Fibroblast of mammary gland (primary cell): ENCODE measurements around the gene PPP4R1.
A peak's percentile ranks its signal among the peaks of the same experiment; 100 is the strongest.

Source experiments
- DNase-seq: peaks from one replicate; pipeline ENCODE4 v3.0.0-alpha.2; 2010; ENCODE audit warnings: low read depth
- H3K4me3 ChIP-seq: 2 replicates; pipeline ENCODE4 v1.5.1; 2011; ENCODE audit warnings: low read depth, mild to moderate bottlenecking, low read length, moderate library complexity; ENCODE audit not compliant: control insufficient read depth
- TF ChIP-seq, protein P1 (sequence below): conservative IDR thresholded peaks from 2 replicates; pipeline ENCODE4 v1.5.1; 2011; ENCODE audit warnings: low read depth, low read length, inconsistent platforms; ENCODE audit not compliant: control insufficient read depth, insufficient read depth

Gene PPP4R1

DNA sequence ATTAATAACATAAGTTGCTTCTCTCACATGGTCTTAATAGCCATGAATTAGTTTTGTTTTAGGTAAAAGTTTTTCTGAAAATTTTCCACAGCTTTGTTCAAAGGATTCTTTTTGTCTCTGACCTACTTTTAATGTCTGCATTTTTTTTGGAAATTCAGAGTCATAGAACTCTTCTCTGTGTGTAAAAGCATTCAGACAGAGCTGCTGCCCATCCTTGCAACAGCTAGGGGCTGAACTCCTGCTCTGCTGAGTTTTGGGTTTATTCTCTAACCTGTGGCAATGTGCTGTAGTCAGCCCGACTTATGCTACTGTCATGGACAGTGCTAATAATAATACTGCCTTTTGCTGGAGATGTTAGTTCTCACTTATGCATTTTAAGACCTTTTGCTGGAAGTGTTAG lies 95.0 kb downstream of the PPP4R1 start:
- TF ChIP-seq, protein P1, sequence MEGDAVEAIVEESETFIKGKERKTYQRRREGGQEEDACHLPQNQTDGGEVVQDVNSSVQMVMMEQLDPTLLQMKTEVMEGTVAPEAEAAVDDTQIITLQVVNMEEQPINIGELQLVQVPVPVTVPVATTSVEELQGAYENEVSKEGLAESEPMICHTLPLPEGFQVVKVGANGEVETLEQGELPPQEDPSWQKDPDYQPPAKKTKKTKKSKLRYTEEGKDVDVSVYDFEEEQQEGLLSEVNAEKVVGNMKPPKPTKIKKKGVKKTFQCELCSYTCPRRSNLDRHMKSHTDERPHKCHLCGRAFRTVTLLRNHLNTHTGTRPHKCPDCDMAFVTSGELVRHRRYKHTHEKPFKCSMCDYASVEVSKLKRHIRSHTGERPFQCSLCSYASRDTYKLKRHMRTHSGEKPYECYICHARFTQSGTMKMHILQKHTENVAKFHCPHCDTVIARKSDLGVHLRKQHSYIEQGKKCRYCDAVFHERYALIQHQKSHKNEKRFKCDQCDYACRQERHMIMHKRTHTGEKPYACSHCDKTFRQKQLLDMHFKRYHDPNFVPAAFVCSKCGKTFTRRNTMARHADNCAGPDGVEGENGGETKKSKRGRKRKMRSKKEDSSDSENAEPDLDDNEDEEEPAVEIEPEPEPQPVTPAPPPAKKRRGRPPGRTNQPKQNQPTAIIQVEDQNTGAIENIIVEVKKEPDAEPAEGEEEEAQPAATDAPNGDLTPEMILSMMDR = no peak
- DNase-seq = no peak

DNA sequence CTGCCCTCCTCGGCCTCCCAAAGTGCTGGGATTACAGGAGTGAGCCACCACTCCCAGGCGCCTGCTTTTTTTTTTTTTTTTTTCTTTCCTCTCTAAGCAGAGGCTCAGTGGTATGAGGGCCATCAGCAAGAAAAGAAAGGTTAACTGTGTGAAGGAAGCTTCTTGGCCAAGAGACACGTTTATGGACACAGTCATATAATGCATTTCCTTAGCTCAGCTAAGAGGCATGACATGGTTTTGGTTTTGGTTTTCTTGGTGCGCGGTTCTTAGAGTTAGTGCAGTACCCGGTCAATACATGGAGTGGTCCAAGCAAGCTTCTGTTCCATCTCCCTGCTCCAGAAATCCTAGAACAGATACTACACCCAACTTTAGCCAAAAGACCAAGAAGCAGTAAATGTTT lies 96.5 kb downstream of the PPP4R1 start:
- DNase-seq = no peak

More for the DNA sequence above, 95.0 kb downstream of the PPP4R1 start:
- H3K4me3 ChIP-seq = no peak overlapping the region

DNA sequence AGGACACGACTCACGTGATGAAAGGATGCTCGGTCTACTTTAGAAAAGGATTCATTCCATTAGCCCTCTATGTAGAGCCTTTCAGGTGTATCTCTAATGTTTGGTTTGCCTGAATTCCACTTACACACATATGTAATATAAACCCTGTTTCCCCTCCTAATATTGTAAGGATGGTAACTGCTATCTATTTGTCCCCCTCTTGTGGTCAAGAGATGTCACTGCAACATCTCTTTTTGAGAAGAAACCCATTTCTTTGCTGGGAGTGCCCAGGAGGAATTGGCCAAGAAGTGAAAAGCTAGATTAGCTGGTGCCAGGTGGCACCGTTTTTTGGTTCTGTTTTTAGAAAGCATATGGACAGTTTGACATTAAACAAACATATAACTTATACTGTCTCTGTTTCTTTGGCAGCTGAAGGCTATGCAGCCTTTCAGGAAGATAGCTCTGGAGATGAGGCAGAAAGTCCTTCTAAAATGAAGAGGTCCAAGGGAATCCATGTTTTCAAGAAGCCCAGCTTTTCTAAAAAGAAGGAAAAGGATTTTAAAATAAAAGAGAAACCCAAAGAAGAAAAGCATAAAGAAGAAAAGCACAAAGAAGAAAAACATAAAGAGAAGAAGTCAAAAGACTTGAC lies 97.8 kb downstream of the PPP4R1 start:
- TF ChIP-seq, protein P1 = peak; percentile 97
- H3K4me3 ChIP-seq = no peak overlapping the region
- DNase-seq = peak; percentile 59

More for the DNA sequence above, 96.5 kb downstream of the PPP4R1 start:
- no peak overlapping the region for H3K4me3 ChIP-seq
- TF ChIP-seq, protein P1 = no peak

DNA sequence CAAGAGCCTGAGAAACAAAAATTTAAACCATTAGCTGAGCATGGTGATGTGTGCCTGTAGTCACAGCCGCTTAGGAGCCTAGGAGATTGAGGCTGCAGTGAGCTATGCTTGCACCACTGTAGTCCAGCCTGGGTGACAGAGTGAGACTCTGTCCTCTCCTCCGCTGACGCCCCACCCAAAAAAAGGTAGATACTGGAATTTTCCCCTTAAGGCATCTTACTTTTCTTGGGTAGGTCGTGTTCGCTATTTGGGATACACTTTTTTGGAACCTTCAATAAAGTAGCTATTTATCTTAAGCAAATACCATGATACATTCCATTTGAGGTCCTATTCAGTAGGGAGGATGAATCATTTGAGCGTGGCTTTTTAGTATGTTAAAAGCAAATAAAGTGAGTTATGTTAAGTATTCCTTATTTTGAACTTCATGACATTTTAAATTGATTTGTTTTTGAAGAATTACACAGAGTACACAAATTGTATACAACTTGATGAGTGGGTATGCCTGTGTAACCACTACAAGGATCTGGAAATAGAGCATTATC lies 100.3 kb downstream of the PPP4R1 start:
- peak; percentile 57 for DNase-seq
- H3K4me3 ChIP-seq = no peak overlapping the region
- TF ChIP-seq, protein P1 = no peak

DNA sequence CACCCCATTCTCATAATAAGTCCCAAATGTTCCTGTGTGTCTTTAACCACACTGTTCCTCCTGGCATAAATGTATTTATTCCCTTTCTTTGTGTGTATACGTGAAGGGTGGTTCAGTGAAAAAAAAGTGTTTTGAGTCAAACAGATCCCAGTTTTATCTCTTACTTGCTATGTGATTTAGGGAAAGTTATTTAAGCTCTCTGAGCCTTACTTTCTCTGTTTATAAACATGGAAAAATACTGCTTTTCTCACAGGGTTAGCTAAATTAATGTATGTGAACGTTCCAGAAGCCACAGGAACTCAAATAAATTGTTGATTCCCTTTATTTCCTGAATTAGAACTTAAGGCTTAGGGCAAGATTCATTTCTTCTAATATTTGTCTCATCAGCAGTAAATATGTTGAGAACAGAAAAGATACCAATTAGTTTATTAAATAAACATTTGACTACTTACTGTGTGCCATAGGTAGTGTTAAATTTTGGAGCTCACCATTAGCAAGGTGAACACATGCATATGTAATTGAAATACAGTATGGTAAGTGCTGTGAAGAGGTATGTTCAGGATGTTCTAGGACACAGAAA lies 105.8 kb downstream of the PPP4R1 start:
- no peak for DNase-seq
- TF ChIP-seq, protein P1 = no peak
- H3K4me3 ChIP-seq = no peak overlapping the region

DNA sequence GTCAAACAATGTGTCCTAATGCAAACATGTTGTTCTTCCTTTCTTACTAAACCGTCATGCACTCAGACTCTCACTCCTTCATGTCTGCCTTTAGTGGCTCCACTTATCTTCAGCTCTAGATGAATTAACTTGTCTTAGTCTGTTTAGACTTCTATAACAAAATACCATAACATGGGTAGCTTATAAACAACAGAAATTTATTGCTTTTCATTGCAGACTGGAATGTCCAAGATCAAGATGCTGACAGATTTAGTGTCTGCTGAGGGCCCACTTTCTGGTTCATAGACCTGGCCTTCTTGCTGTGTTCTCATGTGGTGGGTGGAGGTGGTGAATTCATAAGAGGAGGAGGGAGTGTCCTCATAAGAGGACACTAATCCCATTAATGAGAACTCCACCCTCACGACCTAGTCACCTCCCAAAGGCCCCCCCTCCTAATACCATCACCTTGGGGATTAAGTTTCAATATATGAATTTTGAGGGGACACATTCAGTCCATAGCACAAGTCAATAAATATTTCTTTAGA lies 106.7 kb downstream of the PPP4R1 start:
- DNase-seq = no peak
- no peak overlapping the region for H3K4me3 ChIP-seq
- TF ChIP-seq, protein P1 = no peak
